ENCODE measurements around the gene CXXC4. TPM values are rescaled to one million over a fixed set of nuclear protein-coding genes. Genes with fewer than 3 reads are reported as not detected.

The CXXC4 gene
- total RNA-seq = 0.30 and 0.32 TPM in 2 replicates

DNA sequence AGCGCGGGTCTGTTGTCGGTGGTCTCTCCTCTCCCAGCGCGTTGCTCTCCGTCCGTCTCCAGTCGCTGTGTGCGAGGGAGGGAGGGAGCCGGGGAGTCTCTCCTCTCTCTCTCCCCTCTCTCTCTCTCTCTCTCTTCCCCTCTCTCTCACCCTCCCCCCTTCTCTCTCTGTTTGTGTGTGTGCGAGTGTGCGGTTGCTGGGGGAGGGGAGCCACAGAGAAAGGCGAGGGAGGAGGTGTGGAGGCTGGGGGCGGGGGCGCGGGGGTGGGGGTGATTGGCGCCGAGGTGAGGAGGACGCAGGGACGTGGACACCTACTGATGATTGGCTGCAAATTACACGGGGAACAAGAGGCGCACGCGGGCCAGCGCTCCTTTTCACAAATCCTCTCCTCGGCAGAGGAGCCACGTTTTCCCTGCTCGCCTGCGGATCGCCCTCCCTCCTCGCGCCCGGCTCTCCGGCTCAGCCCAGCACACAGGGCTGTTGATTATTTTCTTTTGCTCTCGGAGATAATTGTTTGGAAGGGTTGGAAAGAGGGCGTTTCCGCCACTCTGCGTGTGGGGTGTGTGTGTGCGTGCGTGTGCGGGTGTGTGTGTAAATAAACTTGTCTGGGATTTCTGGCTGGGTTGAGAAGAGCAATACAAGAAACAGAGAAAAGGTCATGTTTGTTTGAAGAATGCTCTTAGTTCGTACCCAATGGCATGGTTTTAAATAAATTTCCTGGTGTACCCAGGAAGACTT, at the start of gene CXXC4:
CXXC4 (minus strand) TSS at position 73 of the 738 bp plus-strand sequence. CDS start 3,092 bp downstream, outside the sequence.

